ENCODE measurements around the gene TCAP. TPM values are rescaled to one million over a fixed set of nuclear protein-coding genes. Genes with fewer than 3 reads are reported as not detected.

Gene TCAP
- total RNA-seq, 1 donor from 2014 or later: 0.19 TPM

- peaks cover 9% of the 10 kb centered on the region for H4K20me1 ChIP-seq (ENCODE audit: low read depth)
- Mint-ChIP-seq H3K4me1 (no peaks in the 10 kb centered on the region), H3K4me3 (no peak overlapping the region), H3K27me3 (ENCODE audit: insufficient read depth, low read depth) (peaks cover 3% of the 10 kb centered on the region), H3K36me3 (peaks cover 9% of the 10 kb centered on the region), H3K27ac (no peak overlapping the region), H3K9me3 (no peaks in the 10 kb centered on the region)
- no peak overlapping the region for H3K27ac ChIP-seq
- DNase-seq (ENCODE audit: low spot score): no peak
- H3K4me3 ChIP-seq: no peak overlapping the region
- no peaks in the 10 kb centered on the region for H3K27me3 ChIP-seq
- no peaks in the 10 kb centered on the region for H3F3A ChIP-seq (ENCODE audit: low read depth)
- H3K79me2 ChIP-seq (ENCODE audit: low read depth): no peaks in the 10 kb centered on the region
- H3K9me3 ChIP-seq (ENCODE audit: low read depth): no peaks in the 10 kb centered on the region
- no peak overlapping the region for H3K4me2 ChIP-seq
- no peak overlapping the region for H2AFZ ChIP-seq (replicated peaks)
- H3K36me3 ChIP-seq: no peaks in the 10 kb centered on the region
- TF ChIP-seq CTCF (IDR thresholded peaks at IDR 0.05): no peak
- H3K4me1 ChIP-seq: no peaks in the 10 kb centered on the region
- no peak overlapping the region for H3K9ac ChIP-seq
These were observed 46.7 kb downstream of the TCAP start for GRCh38 chr17:39711851-39712250.

- H3K36me3 Mint-ChIP-seq: peaks cover 13% of the 10 kb centered on the region
- no peaks in the 10 kb centered on the region for H3K4me1 ChIP-seq
- H3K9me3 ChIP-seq (ENCODE audit: low read depth): no peaks in the 10 kb centered on the region
- H3K27me3 Mint-ChIP-seq (ENCODE audit: insufficient read depth, low read depth): peaks cover 3% of the 10 kb centered on the region
- H3F3A ChIP-seq (ENCODE audit: low read depth): no peaks in the 10 kb centered on the region
- H3K4me2 ChIP-seq: no peak overlapping the region
- H3K79me2 ChIP-seq (ENCODE audit: low read depth): no peaks in the 10 kb centered on the region
- no peak overlapping the region for H3K27ac Mint-ChIP-seq
- H3K27ac ChIP-seq: no peak overlapping the region
- H2AFZ ChIP-seq (replicated peaks): no peak overlapping the region
- no peak for DNase-seq (ENCODE audit: low spot score)
- no peaks in the 10 kb centered on the region for H3K9me3 Mint-ChIP-seq
- H3K9ac ChIP-seq: no peak overlapping the region
- H3K27me3 ChIP-seq: no peaks in the 10 kb centered on the region
- H3K4me3 ChIP-seq: no peak overlapping the region
- TF ChIP-seq EZH2 (IDR thresholded peaks at IDR 0.05): no peak
- TF ChIP-seq EZH2phosphoT487 (IDR thresholded peaks at IDR 0.05): no peak
- no peak for TF ChIP-seq CTCF (IDR thresholded peaks at IDR 0.05)
- H4K20me1 ChIP-seq (ENCODE audit: low read depth): peaks cover 6% of the 10 kb centered on the region
- no peaks in the 10 kb centered on the region for H3K36me3 ChIP-seq
- H3K4me3 Mint-ChIP-seq: no peak overlapping the region
- no peaks in the 10 kb centered on the region for H3K4me1 Mint-ChIP-seq
These were observed 49.1 kb downstream of the TCAP start for GRCh38 chr17:39714234-39714633.

GRCh38 chr17:39715375-39716072 lies 50.4 kb downstream of the TCAP start:
- no peaks in the 10 kb centered on the region for H3K9me3 Mint-ChIP-seq
- peaks cover 22% of the 10 kb centered on the region for H3K36me3 Mint-ChIP-seq
- Histone ChIP-seq H3K4me2 (no peak overlapping the region), H3F3A (ENCODE audit: low read depth) (no peaks in the 10 kb centered on the region), H3K79me2 (ENCODE audit: low read depth) (no peaks in the 10 kb centered on the region), H2AFZ (replicated peaks) (no peak overlapping the region), H3K9me3 (ENCODE audit: low read depth) (no peaks in the 10 kb centered on the region), H3K27ac (no peak overlapping the region), H4K20me1 (ENCODE audit: low read depth) (peaks cover 6% of the 10 kb centered on the region), H3K9ac (no peak overlapping the region), H3K36me3 (no peaks in the 10 kb centered on the region), H3K27me3 (no peaks in the 10 kb centered on the region), H3K4me3 (no peak overlapping the region), H3K4me1 (no peaks in the 10 kb centered on the region)
- H3K27me3 Mint-ChIP-seq (ENCODE audit: insufficient read depth, low read depth): peaks cover 3% of the 10 kb centered on the region
- peak overlapping the region; percentile 35 for H3K4me3 Mint-ChIP-seq
- no peaks in the 10 kb centered on the region for H3K4me1 Mint-ChIP-seq
- H3K27ac Mint-ChIP-seq: no peak overlapping the region
- no peak for TF ChIP-seq CTCF (IDR thresholded peaks at IDR 0.05)
- no peak for TF ChIP-seq EZH2 (IDR thresholded peaks at IDR 0.05)
- no peak for TF ChIP-seq EZH2phosphoT487 (IDR thresholded peaks at IDR 0.05)
- no peak for DNase-seq (ENCODE audit: low spot score)

Other genes starting within 250 kb of the TCAP start
- gene MED1, start 214.1 kb upstream of the TCAP start, total RNA-seq (ENCODE audit: low replicate concordance): 30.0 and 35.6 TPM in 2 replicates
- gene CDK12, start 203.9 kb upstream of the TCAP start, total RNA-seq (ENCODE audit: low replicate concordance): 44.1 and 45.0 TPM in 2 replicates
- not detected in 2 replicates for gene NEUROD2, start 57.4 kb upstream of the TCAP start, total RNA-seq (ENCODE audit: low replicate concordance)
- 0.90 TPM in 1 of 2 replicates, not detected in the other for gene PPP1R1B, start 38.4 kb upstream of the TCAP start, total RNA-seq (ENCODE audit: low replicate concordance)
- 21.5 and 54.9 TPM in 2 replicates for gene STARD3, start 28.2 kb upstream of the TCAP start, total RNA-seq (ENCODE audit: low replicate concordance)
- gene PNMT, start 3.1 kb downstream of the TCAP start, total RNA-seq (ENCODE audit: low replicate concordance): 0.28 TPM in 1 of 2 replicates, not detected in the other
- 6.6 and 26.1 TPM in 2 replicates for gene PGAP3, start 22.7 kb downstream of the TCAP start, total RNA-seq (ENCODE audit: low replicate concordance)
- 75.2 and 116 TPM in 2 replicates for gene ERBB2, start 34.7 kb downstream of the TCAP start, total RNA-seq (ENCODE audit: low replicate concordance)
- 20.1 and 27.6 TPM in 2 replicates for gene MIEN1, start 65.2 kb downstream of the TCAP start, total RNA-seq (ENCODE audit: low replicate concordance)
- gene GRB7, start 72.6 kb downstream of the TCAP start, total RNA-seq (ENCODE audit: low replicate concordance): 6.0 and 8.0 TPM in 2 replicates
- gene IKZF3, start 199.0 kb downstream of the TCAP start, total RNA-seq (ENCODE audit: low replicate concordance): under 0.01 TPM in 1 of 2 replicates, not detected in the other
- not detected in 2 replicates for gene ZPBP2, start 202.9 kb downstream of the TCAP start, total RNA-seq (ENCODE audit: low replicate concordance)

Measured in neural progenitor cell (in vitro differentiated cells).